Measurements from ENCODE around the gene SGMS1. TPM values are rescaled to one million over a fixed set of nuclear protein-coding genes. Genes with fewer than 3 reads are reported as not detected.

SGMS1 gene
- total RNA-seq, 1 donor from 2014 or later = 25.0 TPM

DNA sequence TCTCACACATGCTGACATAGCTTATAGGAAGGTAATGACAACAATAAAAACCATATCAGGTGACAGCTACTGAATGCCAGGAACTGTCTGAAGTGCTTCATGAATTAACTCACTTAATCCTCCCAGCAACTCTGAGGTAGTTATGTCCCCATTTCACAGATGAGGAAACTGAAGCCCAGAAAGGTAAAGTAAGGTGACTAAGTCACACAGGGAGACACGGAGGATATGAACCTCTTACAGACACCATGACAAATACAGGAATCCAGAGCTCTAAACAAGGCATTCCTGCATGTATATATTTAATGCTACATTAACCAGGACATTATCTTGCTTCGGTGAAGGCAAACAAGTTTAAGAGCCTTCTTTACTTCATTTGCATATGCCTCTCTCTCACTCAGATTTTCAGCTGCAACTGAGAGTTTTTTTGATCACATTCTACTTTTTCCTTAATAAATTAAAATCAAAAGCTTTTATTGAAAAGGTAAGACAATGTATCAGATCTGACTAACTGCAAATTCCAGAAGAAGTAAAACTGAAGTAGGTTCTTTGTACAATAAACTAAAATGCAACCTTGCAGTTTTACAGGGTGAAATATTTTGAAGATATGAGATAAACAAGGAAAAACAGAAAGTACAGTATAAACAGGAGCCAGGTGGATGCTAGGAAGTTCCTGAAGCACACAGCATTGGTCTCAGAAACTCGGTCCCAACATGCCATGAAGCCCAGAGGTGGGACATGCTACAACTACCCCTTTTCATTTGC lies 79.5 kb downstream of the SGMS1 start:
- peaks cover 27% of the 10 kb centered on the region for H3K9me3 Mint-ChIP-seq (ENCODE audit: low read depth)
- TF ChIP-seq, protein P1, sequence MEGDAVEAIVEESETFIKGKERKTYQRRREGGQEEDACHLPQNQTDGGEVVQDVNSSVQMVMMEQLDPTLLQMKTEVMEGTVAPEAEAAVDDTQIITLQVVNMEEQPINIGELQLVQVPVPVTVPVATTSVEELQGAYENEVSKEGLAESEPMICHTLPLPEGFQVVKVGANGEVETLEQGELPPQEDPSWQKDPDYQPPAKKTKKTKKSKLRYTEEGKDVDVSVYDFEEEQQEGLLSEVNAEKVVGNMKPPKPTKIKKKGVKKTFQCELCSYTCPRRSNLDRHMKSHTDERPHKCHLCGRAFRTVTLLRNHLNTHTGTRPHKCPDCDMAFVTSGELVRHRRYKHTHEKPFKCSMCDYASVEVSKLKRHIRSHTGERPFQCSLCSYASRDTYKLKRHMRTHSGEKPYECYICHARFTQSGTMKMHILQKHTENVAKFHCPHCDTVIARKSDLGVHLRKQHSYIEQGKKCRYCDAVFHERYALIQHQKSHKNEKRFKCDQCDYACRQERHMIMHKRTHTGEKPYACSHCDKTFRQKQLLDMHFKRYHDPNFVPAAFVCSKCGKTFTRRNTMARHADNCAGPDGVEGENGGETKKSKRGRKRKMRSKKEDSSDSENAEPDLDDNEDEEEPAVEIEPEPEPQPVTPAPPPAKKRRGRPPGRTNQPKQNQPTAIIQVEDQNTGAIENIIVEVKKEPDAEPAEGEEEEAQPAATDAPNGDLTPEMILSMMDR (IDR thresholded peaks at IDR 0.05; ENCODE audit: unreplicated experiment) = no peak
- no peaks in the 10 kb centered on the region for H3K27me3 Mint-ChIP-seq
- DNase-seq (ENCODE audit: low spot score, unreplicated experiment) = no peak
- H3K36me3 Mint-ChIP-seq (ENCODE audit: insufficient read depth) = peaks cover 13% of the 10 kb centered on the region
- no peak overlapping the region for H3K27ac Mint-ChIP-seq
- peaks cover 15% of the 10 kb centered on the region for H3K4me1 Mint-ChIP-seq (ENCODE audit: low read depth)
- H3K4me3 Mint-ChIP-seq (ENCODE audit: low read depth) = no peak overlapping the region

GRCh38 chr10:50542871-50543270 lies 80.9 kb downstream of the SGMS1 start:
- TF ChIP-seq, protein P1 (IDR thresholded peaks at IDR 0.05; ENCODE audit: unreplicated experiment) = no peak
- no peak for DNase-seq (ENCODE audit: low spot score, unreplicated experiment)

DNA sequence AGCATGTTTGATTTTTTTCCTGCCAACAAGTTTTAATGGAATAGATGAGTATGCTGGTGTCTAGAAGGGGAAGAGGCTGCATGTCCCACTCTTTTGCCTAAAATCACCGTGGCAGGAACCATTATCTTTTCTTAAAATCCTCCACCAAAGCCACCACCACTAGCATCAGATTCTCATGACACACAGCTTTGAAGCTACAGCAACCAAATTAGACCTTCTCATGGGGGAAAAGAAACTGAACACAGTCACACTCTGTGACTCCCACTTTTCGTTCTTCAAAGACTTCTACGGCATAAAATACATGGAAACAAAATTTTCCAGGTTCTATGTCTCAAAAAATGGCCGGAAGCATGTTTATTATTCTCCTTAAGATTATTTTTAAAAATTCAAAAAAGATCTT lies 81.8 kb downstream of the SGMS1 start:
- DNase-seq (ENCODE audit: low spot score, unreplicated experiment) = no peak
- no peaks in the 10 kb centered on the region for H3K27me3 Mint-ChIP-seq
- peaks cover 24% of the 10 kb centered on the region for H3K4me1 Mint-ChIP-seq (ENCODE audit: low read depth)
- TF ChIP-seq, protein P1 (IDR thresholded peaks at IDR 0.05; ENCODE audit: unreplicated experiment) = no peak
- H3K36me3 Mint-ChIP-seq (ENCODE audit: insufficient read depth) = peaks cover 5% of the 10 kb centered on the region
- H3K27ac Mint-ChIP-seq = no peak overlapping the region
- peaks cover 7% of the 10 kb centered on the region for H3K9me3 Mint-ChIP-seq (ENCODE audit: low read depth)
- H3K4me3 Mint-ChIP-seq (ENCODE audit: low read depth) = no peak overlapping the region

More at GRCh38 chr10:50542871-50543270, 80.9 kb downstream of the SGMS1 start:
- Mint-ChIP-seq H3K4me1 (ENCODE audit: low read depth) (peaks cover 24% of the 10 kb centered on the region), H3K36me3 (ENCODE audit: insufficient read depth) (peaks cover 11% of the 10 kb centered on the region), H3K27ac (peak overlapping the region; percentile 62), H3K9me3 (ENCODE audit: low read depth) (peaks cover 16% of the 10 kb centered on the region), H3K27me3 (no peaks in the 10 kb centered on the region), H3K4me3 (ENCODE audit: low read depth) (no peak overlapping the region)

GRCh38 chr10:50541317-50541716 lies 82.4 kb downstream of the SGMS1 start:
- H3K27ac Mint-ChIP-seq = no peak overlapping the region
- H3K4me1 Mint-ChIP-seq (ENCODE audit: low read depth) = peaks cover 24% of the 10 kb centered on the region
- H3K9me3 Mint-ChIP-seq (ENCODE audit: low read depth) = peaks cover 6% of the 10 kb centered on the region
- no peak for DNase-seq (ENCODE audit: low spot score, unreplicated experiment)
- H3K27me3 Mint-ChIP-seq = no peaks in the 10 kb centered on the region
- H3K36me3 Mint-ChIP-seq (ENCODE audit: insufficient read depth) = peaks cover 4% of the 10 kb centered on the region
- TF ChIP-seq, protein P1 (IDR thresholded peaks at IDR 0.05; ENCODE audit: unreplicated experiment) = no peak
- no peak overlapping the region for H3K4me3 Mint-ChIP-seq (ENCODE audit: low read depth)

DNA sequence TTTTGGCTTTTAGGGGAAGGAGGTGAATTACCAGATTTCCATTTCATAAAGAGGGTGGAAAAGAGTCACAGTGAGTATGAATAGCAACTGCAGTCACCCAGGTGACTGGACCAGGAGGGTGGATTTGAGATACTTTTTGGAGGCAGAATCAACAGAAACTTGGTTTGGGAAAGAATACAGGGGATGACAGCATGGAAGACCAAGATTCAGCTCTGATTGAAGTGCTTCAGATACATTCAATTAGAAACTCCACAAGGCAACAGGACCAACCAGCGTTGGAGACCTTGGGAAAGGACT lies 83.0 kb downstream of the SGMS1 start:
- no peak for DNase-seq (ENCODE audit: low spot score, unreplicated experiment)
- peaks cover 6% of the 10 kb centered on the region for H3K9me3 Mint-ChIP-seq (ENCODE audit: low read depth)
- TF ChIP-seq, protein P1 (IDR thresholded peaks at IDR 0.05; ENCODE audit: unreplicated experiment) = no peak
- no peak overlapping the region for H3K4me3 Mint-ChIP-seq (ENCODE audit: low read depth)
- H3K27me3 Mint-ChIP-seq = no peaks in the 10 kb centered on the region
- H3K27ac Mint-ChIP-seq = no peak overlapping the region
- peaks cover 20% of the 10 kb centered on the region for H3K4me1 Mint-ChIP-seq (ENCODE audit: low read depth)
- peaks cover 2% of the 10 kb centered on the region for H3K36me3 Mint-ChIP-seq (ENCODE audit: insufficient read depth)

Measured in progenitor cell of endocrine pancreas (in vitro differentiated cells).